HEK293T (cell line): ENCODE data around the gene CDKN1B.

Experiments
- CTCF ChIA-PET: fragments of 350-600 bp; formaldehyde crosslinking; extraction: SDS; loops from one replicate; lab custom pipeline; 2021; ENCODE audit warnings: antibody characterized with exemption, inconsistent platforms; lab: Yijun Ruan, JAX
- POLR2A ChIA-PET: fragments of 350-600 bp; formaldehyde crosslinking; extraction: SDS; loops from one replicate; lab custom pipeline; 2020; ENCODE audit warnings: antibody characterized with exemption, inconsistent platforms; lab: Yijun Ruan, JAX
- DNase-seq: peaks from one replicate; pipeline ENCODE4 v3.0.0; 2012; ENCODE audit warnings: mixed read lengths; ENCODE audit errors: extremely low spot score
- ARNT ChIP-seq: fragments of 450-650 bp; IDR thresholded peaks from 2 replicates; pipeline ENCODE4 v1.6.1; 2017; ENCODE audit warnings: mild to moderate bottlenecking
- BHLHE40 ChIP-seq: fragments of 450-650 bp; IDR thresholded peaks from 2 replicates; pipeline ENCODE4 v1.6.1; 2016; ENCODE audit warnings: mild to moderate bottlenecking, moderate library complexity, borderline replicate concordance
- CTBP1 ChIP-seq: fragments of 450-650 bp; IDR thresholded peaks from 2 replicates; pipeline ENCODE4 v1.6.1; 2016; ENCODE audit warnings: borderline replicate concordance
- ELF4 ChIP-seq: fragments of 450-650 bp; IDR thresholded peaks from 2 replicates; pipeline ENCODE4 v1.6.1; 2017; ENCODE audit warnings: antibody characterized with exemption
- FOXA1 ChIP-seq: fragments of 450-650 bp; IDR thresholded peaks from 2 replicates; pipeline ENCODE4 v1.6.1; 2016; ENCODE audit warnings: mild to moderate bottlenecking
- FOXK2 ChIP-seq: fragments of 450-650 bp; IDR thresholded peaks from 2 replicates; pipeline ENCODE4 v1.6.1; 2016; ENCODE audit warnings: mild to moderate bottlenecking
- FOXM1 ChIP-seq: fragments of 450-650 bp; IDR thresholded peaks from 2 replicates; pipeline ENCODE4 v1.6.1; 2017; ENCODE audit warnings: mild to moderate bottlenecking, borderline replicate concordance
- HDGF ChIP-seq: fragments of 450-650 bp; IDR thresholded peaks from 2 replicates; pipeline ENCODE4 v1.6.1; 2017; ENCODE audit warnings: antibody characterized with exemption, borderline replicate concordance
- L3MBTL2 ChIP-seq: fragments of 450-650 bp; conservative IDR thresholded peaks from 2 replicates; pipeline ENCODE4 v1.6.1; 2016; ENCODE audit warnings: mild to moderate bottlenecking
- LEF1 ChIP-seq: fragments of 450-650 bp; IDR thresholded peaks from 2 replicates; pipeline ENCODE4 v1.6.1; 2017; ENCODE audit warnings: mild to moderate bottlenecking, borderline replicate concordance
- NFRKB ChIP-seq: fragments of 450-650 bp; IDR thresholded peaks from 2 replicates; pipeline ENCODE4 v1.6.1; 2016; ENCODE audit warnings: mild to moderate bottlenecking, moderate library complexity
- SP1 ChIP-seq: fragments of 450-650 bp; IDR thresholded peaks from 2 replicates; pipeline ENCODE4 v1.6.1; 2017
- SUZ12 ChIP-seq: fragments of 450-650 bp; IDR thresholded peaks from 2 replicates; pipeline ENCODE4 v1.6.1; 2016; ENCODE audit warnings: mild to moderate bottlenecking
- TARDBP ChIP-seq: fragments of 450-650 bp; IDR thresholded peaks from 2 replicates; pipeline ENCODE4 v1.6.1; 2016
- ZNF384 ChIP-seq: fragments of 450-650 bp; IDR thresholded peaks from 2 replicates; pipeline ENCODE4 v1.6.1; 2016
- TF ChIP-seq, protein P1 (sequence below): fragments of 450-650 bp; IDR thresholded peaks from 2 replicates; pipeline ENCODE4 v1.6.1; 2016

Gene CDKN1B

DNA sequence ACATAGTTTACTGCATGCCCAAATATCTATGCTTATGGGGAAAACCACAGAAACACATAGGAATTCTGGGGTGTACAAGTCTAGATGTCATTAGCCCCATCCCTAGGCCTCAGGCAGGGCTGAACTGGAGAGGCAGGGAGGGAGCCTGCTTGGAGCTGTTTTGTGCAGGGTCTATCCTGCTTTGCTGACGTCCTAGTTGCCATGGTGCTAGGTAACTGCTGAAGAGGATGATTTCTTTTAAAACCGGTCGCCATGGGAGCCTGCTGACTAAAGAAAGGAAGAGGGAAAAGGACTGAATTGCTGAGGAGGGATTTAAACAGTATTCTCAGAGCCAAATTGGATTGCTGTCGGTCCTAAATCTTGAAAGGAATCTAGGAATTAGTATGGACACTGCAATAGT lies 31.9 kb upstream of the CDKN1B start:
- POLR2A ChIA-PET, result no interaction called here
- DNase-seq, result no peak

DNA sequence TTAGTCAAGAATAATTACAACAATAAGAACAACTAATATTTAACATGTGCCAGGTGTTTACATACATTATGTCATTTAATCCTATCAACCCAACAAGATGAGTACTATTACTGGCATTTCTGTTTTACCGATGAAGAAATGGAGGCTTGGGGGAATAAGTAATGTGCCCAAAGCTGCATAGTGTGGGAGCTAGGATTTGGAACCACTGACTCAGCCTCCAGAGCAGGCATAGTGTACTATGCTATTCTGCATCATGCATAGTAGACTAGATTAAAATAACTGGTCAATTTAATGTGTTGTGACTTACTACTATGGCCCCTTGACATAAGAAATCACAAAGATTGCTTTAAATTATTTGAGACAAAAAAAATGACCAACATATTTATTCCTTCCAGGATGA lies 30.7 kb upstream of the CDKN1B start:
- TF ChIP-seq FOXK2 (no peak), FOXA1 (no peak), ZNF384 (no peak)
- no peak for DNase-seq
- ChIA-PET POLR2A (interaction anchor here (1.4 kb wide), 1 partner anchor 10 kb away, joined by 7 read pairs; the partner anchor contains the start of gene GPR19), CTCF (no interaction called here)

More for the DNA sequence above, 31.9 kb upstream of the CDKN1B start:
- no peak for TF ChIP-seq SUZ12
- no peak for TF ChIP-seq ARNT
- TF ChIP-seq, protein P1, sequence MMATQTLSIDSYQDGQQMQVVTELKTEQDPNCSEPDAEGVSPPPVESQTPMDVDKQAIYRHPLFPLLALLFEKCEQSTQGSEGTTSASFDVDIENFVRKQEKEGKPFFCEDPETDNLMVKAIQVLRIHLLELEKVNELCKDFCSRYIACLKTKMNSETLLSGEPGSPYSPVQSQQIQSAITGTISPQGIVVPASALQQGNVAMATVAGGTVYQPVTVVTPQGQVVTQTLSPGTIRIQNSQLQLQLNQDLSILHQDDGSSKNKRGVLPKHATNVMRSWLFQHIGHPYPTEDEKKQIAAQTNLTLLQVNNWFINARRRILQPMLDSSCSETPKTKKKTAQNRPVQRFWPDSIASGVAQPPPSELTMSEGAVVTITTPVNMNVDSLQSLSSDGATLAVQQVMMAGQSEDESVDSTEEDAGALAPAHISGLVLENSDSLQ, result no peak
- no peak for TF ChIP-seq FOXM1
- no peak for TF ChIP-seq LEF1
- no peak for TF ChIP-seq ELF4
- TF ChIP-seq L3MBTL2, result no peak
- no peak for TF ChIP-seq TARDBP
- CTCF ChIA-PET, result no interaction called here

- ChIA-PET POLR2A (interaction anchor here (1.4 kb wide), 1 partner anchor 9 kb away, joined by 7 read pairs; the partner anchor contains the start of gene GPR19), CTCF (interaction anchor here (0.6 kb wide), 1 partner anchor 674 kb away, joined by 3 read pairs; no protein-coding TSS in a partner anchor)
- no peak for DNase-seq
- no peak for TF ChIP-seq FOXK2
- no peak for TF ChIP-seq FOXM1
- no peak for TF ChIP-seq CTBP1
- no peak for TF ChIP-seq ARNT
- TF ChIP-seq LEF1, result no peak
- TF ChIP-seq ZNF384, result no peak
- no peak for TF ChIP-seq SUZ12
- TF ChIP-seq SP1, result no peak
- TF ChIP-seq ELF4, result no peak
- TF ChIP-seq L3MBTL2, result no peak
- no peak for TF ChIP-seq TARDBP
- no peak for TF ChIP-seq BHLHE40
- no peak for TF ChIP-seq FOXA1
- TF ChIP-seq, protein P1, result no peak
- TF ChIP-seq HDGF, result no peak
- no peak for TF ChIP-seq NFRKB
Observed at GRCh38 chr12:12686925-12687324, 30.2 kb upstream of the CDKN1B start.

DNA sequence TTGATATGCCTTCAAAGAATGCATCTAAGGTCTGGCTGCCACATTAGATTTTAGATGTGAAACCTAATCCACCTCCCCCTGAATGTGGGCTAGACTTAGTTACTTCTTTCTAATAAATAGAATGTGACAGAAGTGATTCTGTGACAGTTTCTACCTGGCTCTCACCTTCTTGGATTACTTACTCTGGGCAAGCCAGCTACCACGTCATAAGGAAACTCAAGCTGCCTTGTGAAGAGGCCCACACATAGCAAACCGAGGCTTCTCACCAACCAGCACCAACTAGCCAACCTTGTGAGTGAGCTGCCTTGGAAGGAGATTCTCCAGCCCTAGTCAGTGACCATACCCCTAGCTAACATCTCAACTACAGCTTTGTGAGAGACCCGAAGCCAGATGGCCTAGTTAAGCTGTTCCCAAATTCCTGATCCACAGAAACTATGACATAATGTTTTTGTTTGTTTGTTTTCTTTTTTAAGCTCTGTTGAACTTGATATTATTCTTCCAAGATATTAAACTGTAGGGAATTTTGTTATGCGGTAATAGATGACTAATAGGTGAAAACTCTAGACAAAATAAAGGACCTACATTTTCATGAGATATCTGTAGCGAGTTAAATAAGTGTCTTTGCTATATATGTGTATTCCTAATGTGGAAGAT lies 27.4 kb upstream of the CDKN1B start:
- no peak for TF ChIP-seq HDGF
- TF ChIP-seq SUZ12, result no peak
- TF ChIP-seq CTBP1, result no peak
- TF ChIP-seq TARDBP, result no peak
- TF ChIP-seq LEF1, result no peak
- no peak for TF ChIP-seq L3MBTL2
- no peak for TF ChIP-seq FOXK2
- no peak for TF ChIP-seq BHLHE40
- DNase-seq, result no peak
- POLR2A ChIA-PET, result no interaction called here
- CTCF ChIA-PET, result no interaction called here

DNA sequence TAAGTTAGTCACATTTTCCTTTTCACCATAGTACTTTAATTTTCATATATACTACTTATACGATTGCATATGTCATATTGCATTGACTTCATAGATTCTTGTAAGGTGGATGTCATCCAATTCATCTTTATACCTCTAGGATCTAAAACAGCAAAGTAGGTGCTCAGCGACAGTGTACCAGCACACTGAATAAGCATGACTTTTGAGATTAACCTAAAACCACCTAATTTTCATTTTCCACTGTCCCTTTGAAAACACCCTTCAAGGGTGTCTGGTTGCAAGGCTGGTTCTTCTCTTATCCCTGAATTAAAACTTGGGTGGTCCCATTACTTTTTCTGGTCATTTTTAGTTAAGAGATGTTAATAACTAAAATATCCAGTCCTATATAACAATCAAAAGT lies 25.6 kb upstream of the CDKN1B start:
- POLR2A ChIA-PET, result no interaction called here
- TF ChIP-seq CTBP1 (no peak), ARNT (no peak), L3MBTL2 (no peak), BHLHE40 (no peak), HDGF (no peak), FOXK2 (no peak), SUZ12 (no peak), ZNF384 (no peak), ELF4 (no peak), NFRKB (no peak)
- TF ChIP-seq, protein P1, result no peak
- CTCF ChIA-PET, result no interaction called here
- no peak for DNase-seq

DNA sequence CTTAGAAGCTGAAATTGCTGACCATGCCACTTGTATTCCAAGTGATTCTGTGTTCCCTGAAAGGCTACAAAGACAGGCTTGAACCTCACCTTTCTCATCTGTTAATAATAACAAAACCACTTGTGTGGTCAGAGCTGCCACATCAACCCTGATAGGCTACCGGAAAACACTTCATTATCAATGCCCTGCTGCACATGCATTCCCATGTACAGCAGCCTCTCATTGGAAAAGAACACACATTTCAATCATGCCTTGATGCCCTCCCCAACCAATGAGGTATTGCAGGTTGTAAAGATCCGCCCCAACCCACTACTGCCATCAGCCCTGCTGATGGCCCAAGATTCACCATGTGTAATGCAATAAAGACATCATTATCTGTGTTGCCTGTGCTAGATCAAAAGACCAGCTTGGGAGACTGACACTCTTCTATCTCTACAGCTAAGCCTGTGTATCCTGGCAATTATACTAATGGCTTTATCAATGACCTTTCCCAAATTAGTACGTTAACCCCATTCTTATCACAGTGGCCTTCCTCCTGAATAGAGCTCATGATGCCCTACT lies 24.0 kb upstream of the CDKN1B start:
- DNase-seq, result no peak
- TF ChIP-seq FOXK2, result no peak
- TF ChIP-seq, protein P1, result no peak
- TF ChIP-seq ZNF384, result no peak
- TF ChIP-seq NFRKB, result no peak
- no peak for TF ChIP-seq FOXM1
- POLR2A ChIA-PET, result interaction anchor here (0.8 to 3.0 kb wide), 3 partner anchors 12 to 23 kb away, joined by 3 to 16 read pairs (median 3); no protein-coding TSS in a partner anchor
- CTCF ChIA-PET, result interaction anchor here (0.5 kb wide), 1 partner anchor 9 kb away, joined by 3 read pairs; no protein-coding TSS in a partner anchor
